HG03280 (cell line): ENCODE measurements around the gene RPE.

ENCODE experiments used
- ATAC-seq: cut with Tn5 transposase; IDR thresholded peaks from one replicate; pipeline ENCODE4 v1.9.1; 2021; ENCODE audit warnings: mild to moderate bottlenecking, moderate library complexity; ENCODE audit not compliant: unreplicated experiment

RPE gene

GRCh38 chr2:210000464-210001324, 1.7 kb upstream of the RPE start:
- no peak for ATAC-seq

- no peak for ATAC-seq
Measured at GRCh38 chr2:210003359-210003758, 921 bp downstream of the RPE start.

- ATAC-seq, result no peak
Measured at GRCh38 chr2:210004881-210005280, 2.4 kb downstream of the RPE start.

- no peak for ATAC-seq
Measured at GRCh38 chr2:210007895-210008294, 5.5 kb downstream of the RPE start.

GRCh38 chr2:210009126-210009525, 6.7 kb downstream of the RPE start:
- no peak for ATAC-seq

- no peak for ATAC-seq
Measured at GRCh38 chr2:210009896-210010295, 7.5 kb downstream of the RPE start.

GRCh38 chr2:210020138-210020537, 17.7 kb downstream of the RPE start:
- ATAC-seq, result no peak

- no peak for ATAC-seq
Measured at GRCh38 chr2:210022824-210023223, 20.4 kb downstream of the RPE start.

GRCh38 chr2:210027608-210028007, 25.2 kb downstream of the RPE start:
- ATAC-seq, result no peak

GRCh38 chr2:210028178-210028577, 25.7 kb downstream of the RPE start:
- ATAC-seq, result no peak

GRCh38 chr2:210034087-210034683, 31.7 kb downstream of the RPE start:
- ATAC-seq, result no peak

GRCh38 chr2:210035679-210036078, 33.2 kb downstream of the RPE start:
- no peak for ATAC-seq

GRCh38 chr2:210038078-210038477, 35.6 kb downstream of the RPE start:
- no peak for ATAC-seq

- ATAC-seq, result no peak
Measured at GRCh38 chr2:210046851-210047500, 44.5 kb downstream of the RPE start.

GRCh38 chr2:210049831-210050230, 47.4 kb downstream of the RPE start:
- ATAC-seq, result no peak

GRCh38 chr2:210050885-210051284, 48.4 kb downstream of the RPE start:
- ATAC-seq, result no peak

- no peak for ATAC-seq
Measured at GRCh38 chr2:210054696-210055095, 52.3 kb downstream of the RPE start.

- ATAC-seq, result no peak
Measured at GRCh38 chr2:210055825-210056224, 53.4 kb downstream of the RPE start.

- ATAC-seq, result no peak
Measured at GRCh38 chr2:210063306-210063705, 60.9 kb downstream of the RPE start.
